Inflammatory macrophage treated with lipopolysaccharide for 4 hours (primary cell): ENCODE results near the gene VSTM2B.
"Not testable (repeated sequence)": the region's sequence is repeated elsewhere in the genome, so short reads cannot be mapped to it uniquely, and the experiment has no call there.

Experiments
- DNase-seq: peaks from one replicate; pipeline ENCODE4 v3.0.0-alpha.2; 2020

Gene VSTM2B

GRCh38 chr19:29548483-29549085 is 22.8 kb downstream of the VSTM2B start:
- DNase-seq = no peak

GRCh38 chr19:29549105-29550070 is 23.6 kb downstream of the VSTM2B start:
- DNase-seq = no peak

- no peak for DNase-seq
Measured at GRCh38 chr19:29550896-29551295, 25.1 kb downstream of the VSTM2B start.

GRCh38 chr19:29551774-29552173 is 26.0 kb downstream of the VSTM2B start:
- no peak for DNase-seq

- DNase-seq = no peak
Measured at GRCh38 chr19:29552454-29553280, 26.9 kb downstream of the VSTM2B start.

GRCh38 chr19:29554149-29554548 is 28.4 kb downstream of the VSTM2B start:
- no peak for DNase-seq

GRCh38 chr19:29559110-29559509 is 33.3 kb downstream of the VSTM2B start:
- not testable (repeated sequence) for DNase-seq

GRCh38 chr19:29559743-29560142 is 33.9 kb downstream of the VSTM2B start:
- no peak for DNase-seq

GRCh38 chr19:29560313-29561075 is 34.7 kb downstream of the VSTM2B start:
- no peak for DNase-seq

GRCh38 chr19:29561601-29562000 is 35.8 kb downstream of the VSTM2B start:
- DNase-seq = no peak

GRCh38 chr19:29562299-29563297 is 36.8 kb downstream of the VSTM2B start:
- DNase-seq = no peak

GRCh38 chr19:29563486-29564101 is 37.8 kb downstream of the VSTM2B start:
- DNase-seq = no peak

GRCh38 chr19:29564574-29565005 is 38.8 kb downstream of the VSTM2B start:
- no peak for DNase-seq

GRCh38 chr19:29565171-29565570 is 39.4 kb downstream of the VSTM2B start:
- no peak for DNase-seq

- DNase-seq = no peak
Measured at GRCh38 chr19:29566496-29567054, 40.8 kb downstream of the VSTM2B start.

GRCh38 chr19:29567366-29567915 is 41.6 kb downstream of the VSTM2B start:
- no peak for DNase-seq

- no peak for DNase-seq
Measured at GRCh38 chr19:29568036-29569025, 42.5 kb downstream of the VSTM2B start.

- no peak for DNase-seq
Measured at GRCh38 chr19:29569038-29569911, 43.5 kb downstream of the VSTM2B start.
